Stimulated activated naive B cell treated with anti-CD40 and anti-IgM and Interleukin-4, amounts not matched to agents 10 μg/mL and 1 μg/mL and 100 μg/mL, for 72 hours (primary cell): Measurements from ENCODE around the gene TMEM178A.

ENCODE experiments used
- ATAC-seq, 2 donors: fragments of 150-1000 bp; cut with Tn5 transposase; replicated peaks; 2 replicates each; pipeline ENCODE4 v1.10.0; 2021; ENCODE audit warnings: moderate library complexity in 1 of 2
- DNase-seq: peaks from one replicate; pipeline ENCODE4 v3.0.0; 2021
- H3K27ac Mint-ChIP-seq: one replicate; pipeline ENCODE4 v1.8.0; 2022; ENCODE audit warnings: mild to moderate bottlenecking, mixed read lengths
- H3K27me3 Mint-ChIP-seq, 2 donors: one replicate each; pipeline ENCODE4 v1.8.0; 2022; ENCODE audit warnings: mixed read lengths in 2 of 2
- H3K36me3 Mint-ChIP-seq, 2 donors: one replicate each; pipeline ENCODE4 v1.8.0; 2022; ENCODE audit warnings: mixed read lengths in 2 of 2, mild to moderate bottlenecking in 1 of 2
- H3K4me1 Mint-ChIP-seq, 2 donors: one replicate each; pipeline ENCODE4 v1.8.0; 2022; ENCODE audit warnings: mixed read lengths in 2 of 2, mild to moderate bottlenecking in 1 of 2
- H3K4me3 Mint-ChIP-seq, 2 donors: one replicate each; pipeline ENCODE4 v1.8.0; 2022; ENCODE audit warnings: mild to moderate bottlenecking in 2 of 2, mixed read lengths in 2 of 2, moderate library complexity in 1 of 2
- H3K9me3 Mint-ChIP-seq, 2 donors: one replicate each; pipeline ENCODE4 v1.8.0; 2022; ENCODE audit warnings: mixed read lengths in 2 of 2, mild to moderate bottlenecking in 1 of 2

The TMEM178A gene

DNA sequence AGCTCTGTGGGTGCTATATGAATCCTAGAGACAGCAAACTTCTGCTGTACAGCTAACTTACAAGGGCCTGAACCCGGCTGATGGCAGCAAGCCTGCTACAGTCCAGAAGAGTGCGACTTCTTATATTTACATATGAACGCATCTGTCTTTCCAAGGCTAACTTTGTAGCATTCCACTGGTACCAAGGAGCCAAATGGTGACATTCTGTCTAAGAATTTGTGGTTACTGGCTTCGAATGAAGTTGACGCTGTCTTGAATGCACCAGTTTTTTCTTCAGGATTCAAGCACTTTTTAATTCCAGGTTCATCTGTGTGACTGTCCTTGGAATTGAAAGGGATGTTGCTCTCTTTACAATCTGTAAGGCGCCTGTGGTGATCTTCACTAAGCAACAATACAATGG is 70.9 kb downstream of the TMEM178A start:
- ATAC-seq = no peak
- H3K9me3 Mint-ChIP-seq = no peaks in the 10 kb centered on the region
- H3K4me3 Mint-ChIP-seq = no peak overlapping the region
- peaks cover 37 to 54% of the 10 kb centered on the region in 2 donors for H3K36me3 Mint-ChIP-seq
- DNase-seq = no peak
- no peaks in the 10 kb centered on the region for H3K27me3 Mint-ChIP-seq
- no peak overlapping the region for H3K27ac Mint-ChIP-seq
- peaks cover 5 to 11% of the 10 kb centered on the region in 2 donors for H3K4me1 Mint-ChIP-seq

DNA sequence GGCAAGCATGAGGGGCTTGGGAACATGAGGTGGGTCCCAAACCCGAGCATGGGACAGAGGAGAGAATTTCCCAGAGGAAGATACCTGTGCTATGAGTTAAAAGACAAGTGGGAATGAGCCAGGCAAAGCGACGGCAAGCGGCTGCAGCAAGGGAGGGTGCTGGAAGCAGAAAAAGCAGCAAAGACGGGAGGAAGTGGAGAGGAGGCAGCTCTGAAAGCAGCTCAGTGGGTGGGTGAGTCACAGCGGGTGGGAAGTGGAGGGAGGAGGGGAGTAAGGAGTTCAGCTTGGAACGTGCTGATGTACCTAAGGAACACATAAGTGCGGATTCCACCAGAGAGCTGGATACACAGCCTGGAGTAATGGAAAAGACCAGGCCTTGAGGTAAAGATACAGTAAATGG is 71.9 kb downstream of the TMEM178A start:
- H3K36me3 Mint-ChIP-seq = peaks cover 37 to 51% of the 10 kb centered on the region in 2 donors
- H3K4me3 Mint-ChIP-seq = no peak overlapping the region
- DNase-seq (no peak), ATAC-seq (no peak)
- H3K9me3 Mint-ChIP-seq = no peaks in the 10 kb centered on the region
- H3K4me1 Mint-ChIP-seq = peaks cover 1 to 5% of the 10 kb centered on the region in 2 donors
- H3K27me3 Mint-ChIP-seq = no peaks in the 10 kb centered on the region
- H3K27ac Mint-ChIP-seq = no peak overlapping the region

GRCh38 chr2:39738936-39739335 is 73.2 kb downstream of the TMEM178A start:
- no peak overlapping the region for H3K27ac Mint-ChIP-seq
- no peak for DNase-seq
- H3K4me1 Mint-ChIP-seq = peaks cover 1 to 11% of the 10 kb centered on the region in 2 donors
- no peaks in the 10 kb centered on the region for H3K9me3 Mint-ChIP-seq
- H3K4me3 Mint-ChIP-seq = no peak overlapping the region
- no peaks in the 10 kb centered on the region for H3K27me3 Mint-ChIP-seq
- H3K36me3 Mint-ChIP-seq = peaks cover 38 to 55% of the 10 kb centered on the region in 2 donors
- no peak for ATAC-seq

DNA sequence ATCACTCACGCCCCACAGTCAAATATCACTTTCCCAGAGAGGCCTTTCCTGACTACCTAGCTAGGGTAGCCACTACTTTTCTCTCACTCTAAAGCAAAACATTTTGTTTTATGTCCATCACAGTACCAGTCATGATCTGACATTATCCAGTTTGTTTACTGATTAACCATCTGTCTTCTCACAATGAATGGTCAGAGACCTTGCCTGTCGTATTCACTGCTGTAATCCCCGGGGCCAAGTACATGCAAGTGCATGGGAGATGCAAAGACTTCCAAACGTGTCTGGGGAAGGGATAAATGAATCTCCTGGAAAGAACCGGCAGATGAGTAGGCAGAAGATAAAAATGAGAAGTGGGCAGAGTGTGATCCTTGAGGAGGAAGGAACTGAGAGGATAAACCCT is 73.7 kb downstream of the TMEM178A start:
- Mint-ChIP-seq H3K27ac (no peak overlapping the region), H3K9me3 (no peaks in the 10 kb centered on the region), H3K36me3 (peaks cover 35 to 51% of the 10 kb centered on the region in 2 donors)

DNA sequence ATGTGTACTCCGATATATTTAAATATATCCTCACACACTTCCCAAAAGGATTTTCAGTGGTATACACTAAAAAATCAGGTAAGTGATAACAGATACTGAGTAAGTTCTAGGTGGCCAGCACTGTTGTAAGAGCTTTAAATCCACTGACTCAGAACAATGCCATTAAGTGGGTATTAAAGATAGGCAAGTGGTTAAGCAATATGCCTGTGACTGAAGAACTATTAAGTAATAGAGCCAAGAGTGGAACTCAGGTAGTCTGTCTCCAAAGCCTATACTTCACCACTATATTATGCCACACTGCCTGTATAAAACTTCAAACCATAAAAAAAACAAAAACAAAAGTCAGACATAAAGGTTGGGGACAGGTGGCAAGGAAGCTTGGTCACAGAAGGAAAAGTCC is 76.2 kb downstream of the TMEM178A start:
- Mint-ChIP-seq H3K27ac (no peak overlapping the region), H3K9me3 (no peaks in the 10 kb centered on the region), H3K4me3 (no peak overlapping the region), H3K27me3 (no peaks in the 10 kb centered on the region), H3K36me3 (peaks cover 32 to 45% of the 10 kb centered on the region in 2 donors), H3K4me1 (peaks cover 0 to 6% of the 10 kb centered on the region in 2 donors)
- no peak for ATAC-seq
- no peak for DNase-seq

More for the DNA sequence above, 73.7 kb downstream of the TMEM178A start:
- H3K4me1 Mint-ChIP-seq = peaks cover 1 to 11% of the 10 kb centered on the region in 2 donors
- no peak for DNase-seq
- no peak for ATAC-seq
- H3K4me3 Mint-ChIP-seq = no peak overlapping the region
- H3K27me3 Mint-ChIP-seq = no peaks in the 10 kb centered on the region

- ATAC-seq (no peak), DNase-seq (no peak)
- H3K9me3 Mint-ChIP-seq = no peaks in the 10 kb centered on the region
- H3K36me3 Mint-ChIP-seq = peaks cover 24 to 34% of the 10 kb centered on the region in 2 donors
- H3K4me3 Mint-ChIP-seq = no peak overlapping the region
- H3K27me3 Mint-ChIP-seq = no peaks in the 10 kb centered on the region
- peaks cover 0 to 6% of the 10 kb centered on the region in 2 donors for H3K4me1 Mint-ChIP-seq
- no peak overlapping the region for H3K27ac Mint-ChIP-seq
Measured at GRCh38 chr2:39743269-39743776, 77.6 kb downstream of the TMEM178A start.

DNA sequence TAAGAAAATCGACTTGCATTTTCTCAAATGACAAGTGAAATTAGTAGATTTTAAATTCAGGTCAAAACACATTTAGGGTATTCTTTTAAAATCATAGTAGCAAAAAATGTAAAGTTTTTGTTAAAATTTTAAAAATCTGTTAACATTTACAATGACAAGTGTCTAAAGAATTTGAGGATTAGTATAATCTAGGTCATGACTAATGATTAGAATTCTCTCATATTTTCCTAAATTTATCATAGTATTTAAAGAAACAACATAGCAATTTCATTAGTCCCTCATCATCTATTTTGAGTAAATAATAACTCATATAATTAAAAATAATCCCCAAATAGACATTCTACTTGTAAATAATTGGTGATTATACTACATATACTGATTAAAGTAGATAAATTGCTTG is 89.7 kb downstream of the TMEM178A start:
- Mint-ChIP-seq H3K4me3 (no peak overlapping the region), H3K27me3 (no peaks in the 10 kb centered on the region), H3K4me1 (peaks cover 0 to 1% of the 10 kb centered on the region in 2 donors), H3K9me3 (no peaks in the 10 kb centered on the region), H3K27ac (no peak overlapping the region), H3K36me3 (peaks cover 41 to 48% of the 10 kb centered on the region in 2 donors)
- no peak for ATAC-seq
- DNase-seq = no peak

- no peak for DNase-seq
- H3K36me3 Mint-ChIP-seq = peaks cover 39 to 51% of the 10 kb centered on the region in 2 donors
- peak overlapping the region; percentile 15 for H3K27ac Mint-ChIP-seq
- H3K9me3 Mint-ChIP-seq = no peaks in the 10 kb centered on the region
- H3K27me3 Mint-ChIP-seq = no peaks in the 10 kb centered on the region
- H3K4me1 Mint-ChIP-seq = peaks cover 0 to 1% of the 10 kb centered on the region in 2 donors
- ATAC-seq = no peak
- H3K4me3 Mint-ChIP-seq = no peak overlapping the region
Measured at GRCh38 chr2:39757156-39757555, 91.4 kb downstream of the TMEM178A start.

- H3K9me3 Mint-ChIP-seq = no peaks in the 10 kb centered on the region
- no peaks in the 10 kb centered on the region for H3K27me3 Mint-ChIP-seq
- H3K27ac Mint-ChIP-seq = no peak overlapping the region
- ATAC-seq (no peak), DNase-seq (no peak)
- H3K4me3 Mint-ChIP-seq = no peak overlapping the region
- peaks cover 0 to 3% of the 10 kb centered on the region in 2 donors for H3K4me1 Mint-ChIP-seq
- H3K36me3 Mint-ChIP-seq = peaks cover 34 to 45% of the 10 kb centered on the region in 2 donors
Measured at GRCh38 chr2:39762448-39762847, 96.7 kb downstream of the TMEM178A start.
